ENCODE data around the gene C6orf89.
"Not testable (repeated sequence)": the region's sequence is repeated elsewhere in the genome, so short reads cannot be mapped to it uniquely, and the experiment has no call there.

The C6orf89 gene

GRCh38 chr6:36888115-36888643 is 2.4 kb downstream of the C6orf89 start:
- FAIRE-seq: no peak
- DNase-seq (ENCODE audit: low spot score): no peak

GRCh38 chr6:36888654-36889481 is 3.1 kb downstream of the C6orf89 start:
- DNase-seq (ENCODE audit: low spot score) (no peak), FAIRE-seq (no peak)

GRCh38 chr6:36890112-36890663 is 4.4 kb downstream of the C6orf89 start:
- no peak for DNase-seq (ENCODE audit: low spot score)
- no peak for FAIRE-seq

GRCh38 chr6:36891153-36891552 is 5.4 kb downstream of the C6orf89 start:
- FAIRE-seq; DNase-seq (ENCODE audit: low spot score): not testable (repeated sequence)

GRCh38 chr6:36893976-36894932 is 8.5 kb downstream of the C6orf89 start:
- no peak for DNase-seq (ENCODE audit: low spot score)

GRCh38 chr6:36897609-36898008 is 11.9 kb downstream of the C6orf89 start:
- DNase-seq (ENCODE audit: low spot score) (no peak), FAIRE-seq (no peak)

More at GRCh38 chr6:36893976-36894932, 8.5 kb downstream of the C6orf89 start:
- FAIRE-seq: no peak

- FAIRE-seq (no peak), DNase-seq (ENCODE audit: low spot score) (no peak)
These were observed 18.4 kb downstream of the C6orf89 start for GRCh38 chr6:36904114-36904513.

GRCh38 chr6:36904851-36905393 is 19.2 kb downstream of the C6orf89 start:
- no peak for FAIRE-seq

GRCh38 chr6:36906539-36907325 is 21.0 kb downstream of the C6orf89 start:
- DNase-seq (ENCODE audit: low spot score) (no peak), FAIRE-seq (no peak)

More at GRCh38 chr6:36904851-36905393, 19.2 kb downstream of the C6orf89 start:
- DNase-seq (ENCODE audit: low spot score): no peak

GRCh38 chr6:36907781-36908180 is 22.0 kb downstream of the C6orf89 start:
- DNase-seq (ENCODE audit: low spot score) (no peak), FAIRE-seq (no peak)

GRCh38 chr6:36908747-36909146 is 23.0 kb downstream of the C6orf89 start:
- no peak for DNase-seq (ENCODE audit: low spot score)
- no peak for FAIRE-seq

GRCh38 chr6:36912030-36912454 is 26.3 kb downstream of the C6orf89 start:
- no peak for FAIRE-seq
- no peak for DNase-seq (ENCODE audit: low spot score)

GRCh38 chr6:36912586-36912985 is 26.8 kb downstream of the C6orf89 start:
- DNase-seq (ENCODE audit: low spot score) (peak; percentile 77), FAIRE-seq (no peak)

- no peak for DNase-seq (ENCODE audit: low spot score)
- no peak for FAIRE-seq
These were observed 27.3 kb downstream of the C6orf89 start for GRCh38 chr6:36913082-36913481.

- no peak for FAIRE-seq
- DNase-seq (ENCODE audit: low spot score): peak; percentile 56
These were observed 28.6 kb downstream of the C6orf89 start for GRCh38 chr6:36914227-36914794.

- FAIRE-seq: no peak
- DNase-seq (ENCODE audit: low spot score): no peak
These were observed 29.8 kb downstream of the C6orf89 start for GRCh38 chr6:36915599-36915998.

- FAIRE-seq (no peak), DNase-seq (ENCODE audit: low spot score) (no peak)
These were observed 30.4 kb downstream of the C6orf89 start for GRCh38 chr6:36916126-36916525.

- DNase-seq (ENCODE audit: low spot score) (no peak), FAIRE-seq (no peak)
These were observed 31.9 kb downstream of the C6orf89 start for GRCh38 chr6:36917541-36918193.

GRCh38 chr6:36920049-36920448 is 34.3 kb downstream of the C6orf89 start:
- FAIRE-seq: no peak

More at GRCh38 chr6:36920049-36920448, 34.3 kb downstream of the C6orf89 start:
- no peak for DNase-seq (ENCODE audit: low spot score)

Measured in urothelium cell line (cell line).